ENCODE data around the gene PCDH10.

DNA sequence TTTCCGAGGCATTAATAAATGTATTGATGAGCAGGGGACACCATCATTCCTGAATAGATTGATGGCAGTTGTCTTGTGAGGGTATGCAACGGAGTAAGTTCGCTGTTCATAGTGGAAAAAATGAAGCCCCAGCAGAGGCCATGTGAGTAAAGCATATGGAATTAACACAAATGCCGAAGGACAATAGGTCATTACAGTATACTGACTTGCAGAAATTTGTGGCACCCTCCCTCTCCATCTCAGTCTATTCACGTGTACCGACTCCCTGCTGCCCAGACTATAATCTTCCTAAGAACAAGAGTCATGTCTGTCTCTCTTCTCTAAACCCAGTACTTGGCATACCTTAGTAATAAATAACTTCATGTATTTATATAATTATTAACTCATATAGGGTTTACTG, 47.1 kb upstream of the PCDH10 start:
- TF ChIP-seq, protein P1, sequence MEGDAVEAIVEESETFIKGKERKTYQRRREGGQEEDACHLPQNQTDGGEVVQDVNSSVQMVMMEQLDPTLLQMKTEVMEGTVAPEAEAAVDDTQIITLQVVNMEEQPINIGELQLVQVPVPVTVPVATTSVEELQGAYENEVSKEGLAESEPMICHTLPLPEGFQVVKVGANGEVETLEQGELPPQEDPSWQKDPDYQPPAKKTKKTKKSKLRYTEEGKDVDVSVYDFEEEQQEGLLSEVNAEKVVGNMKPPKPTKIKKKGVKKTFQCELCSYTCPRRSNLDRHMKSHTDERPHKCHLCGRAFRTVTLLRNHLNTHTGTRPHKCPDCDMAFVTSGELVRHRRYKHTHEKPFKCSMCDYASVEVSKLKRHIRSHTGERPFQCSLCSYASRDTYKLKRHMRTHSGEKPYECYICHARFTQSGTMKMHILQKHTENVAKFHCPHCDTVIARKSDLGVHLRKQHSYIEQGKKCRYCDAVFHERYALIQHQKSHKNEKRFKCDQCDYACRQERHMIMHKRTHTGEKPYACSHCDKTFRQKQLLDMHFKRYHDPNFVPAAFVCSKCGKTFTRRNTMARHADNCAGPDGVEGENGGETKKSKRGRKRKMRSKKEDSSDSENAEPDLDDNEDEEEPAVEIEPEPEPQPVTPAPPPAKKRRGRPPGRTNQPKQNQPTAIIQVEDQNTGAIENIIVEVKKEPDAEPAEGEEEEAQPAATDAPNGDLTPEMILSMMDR (IDR thresholded peaks at IDR 0.05) = no peak
- no peak for TF ChIP-seq POLR2A (IDR thresholded peaks at IDR 0.05)

Measured in testis (tissue), 2 donors.